ENCODE results near the gene FARS2.

Gene FARS2

DNA sequence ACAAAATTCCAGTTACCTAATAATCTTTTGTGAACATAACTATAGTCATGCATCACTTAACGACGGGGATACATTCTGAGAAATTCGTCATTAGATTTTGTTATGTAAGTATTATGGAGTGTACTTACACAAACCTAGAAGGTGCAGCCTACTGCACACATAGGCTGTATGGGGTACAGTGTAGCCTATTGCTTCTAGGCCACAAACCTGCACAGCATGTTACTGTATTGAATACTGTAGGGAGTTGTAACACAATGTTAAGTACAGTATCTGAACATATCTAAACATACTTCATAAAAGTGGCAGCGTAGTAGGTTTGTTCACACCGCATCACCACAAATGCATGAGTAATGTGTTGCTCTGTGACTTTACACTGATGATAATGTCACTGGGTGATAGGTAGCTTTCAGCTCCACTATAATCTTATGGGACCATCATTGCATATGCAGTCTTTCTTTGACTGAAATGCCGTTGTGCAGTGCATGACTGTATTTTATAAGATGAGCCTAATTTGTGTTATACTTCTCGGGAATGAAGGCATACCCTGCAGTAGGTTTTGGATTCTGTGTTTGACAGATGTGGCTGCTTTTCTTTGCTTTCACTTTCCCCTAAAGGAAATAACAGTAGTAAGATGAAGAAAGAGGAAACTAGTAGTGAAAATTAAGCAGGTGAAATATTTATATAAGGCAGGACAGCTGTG lies 365.6 kb downstream of the FARS2 start:
- Histone ChIP-seq H3K4me3 (replicated peaks; ENCODE audit: low read depth, low read length) (no peak overlapping the region), H3K36me3 (ENCODE audit: control insufficient read depth, insufficient read depth, low read length) (no peaks in the 10 kb centered on the region), H3K27me3 (replicated peaks; ENCODE audit: control insufficient read depth, insufficient read depth, low read length) (no peaks in the 10 kb centered on the region)
- DNase-seq (ENCODE audit: extremely low read depth, insufficient read length) = no peak
- TF ChIP-seq, protein P1, sequence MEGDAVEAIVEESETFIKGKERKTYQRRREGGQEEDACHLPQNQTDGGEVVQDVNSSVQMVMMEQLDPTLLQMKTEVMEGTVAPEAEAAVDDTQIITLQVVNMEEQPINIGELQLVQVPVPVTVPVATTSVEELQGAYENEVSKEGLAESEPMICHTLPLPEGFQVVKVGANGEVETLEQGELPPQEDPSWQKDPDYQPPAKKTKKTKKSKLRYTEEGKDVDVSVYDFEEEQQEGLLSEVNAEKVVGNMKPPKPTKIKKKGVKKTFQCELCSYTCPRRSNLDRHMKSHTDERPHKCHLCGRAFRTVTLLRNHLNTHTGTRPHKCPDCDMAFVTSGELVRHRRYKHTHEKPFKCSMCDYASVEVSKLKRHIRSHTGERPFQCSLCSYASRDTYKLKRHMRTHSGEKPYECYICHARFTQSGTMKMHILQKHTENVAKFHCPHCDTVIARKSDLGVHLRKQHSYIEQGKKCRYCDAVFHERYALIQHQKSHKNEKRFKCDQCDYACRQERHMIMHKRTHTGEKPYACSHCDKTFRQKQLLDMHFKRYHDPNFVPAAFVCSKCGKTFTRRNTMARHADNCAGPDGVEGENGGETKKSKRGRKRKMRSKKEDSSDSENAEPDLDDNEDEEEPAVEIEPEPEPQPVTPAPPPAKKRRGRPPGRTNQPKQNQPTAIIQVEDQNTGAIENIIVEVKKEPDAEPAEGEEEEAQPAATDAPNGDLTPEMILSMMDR (IDR thresholded peaks at IDR 0.05; ENCODE audit: insufficient read depth, low read length, poor library complexity, severe bottlenecking) = no peak

DNA sequence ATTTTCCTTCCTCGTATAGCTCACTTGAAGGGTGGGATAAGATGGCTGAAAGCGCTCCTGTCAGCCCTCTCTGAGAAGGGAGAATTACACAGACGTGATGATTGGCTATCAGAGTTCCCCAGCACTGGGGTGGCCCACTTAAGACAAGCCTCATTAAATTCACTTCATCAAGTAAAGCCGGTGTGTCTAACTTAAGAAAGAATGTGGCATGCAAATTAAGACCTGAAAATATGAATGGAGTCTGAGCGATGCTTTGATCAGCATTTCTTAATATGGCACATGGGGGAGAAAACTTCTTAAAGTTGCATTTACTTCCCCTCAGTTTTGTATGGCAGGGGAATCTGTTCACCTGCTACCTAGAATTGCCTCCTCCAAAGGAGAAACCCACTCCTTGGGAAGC lies 369.3 kb downstream of the FARS2 start:
- TF ChIP-seq, protein P1 (IDR thresholded peaks at IDR 0.05; ENCODE audit: insufficient read depth, low read length, poor library complexity, severe bottlenecking) = no peak
- Histone ChIP-seq H3K4me3 (replicated peaks; ENCODE audit: low read depth, low read length) (no peak overlapping the region), H3K27me3 (replicated peaks; ENCODE audit: control insufficient read depth, insufficient read depth, low read length) (no peaks in the 10 kb centered on the region), H3K36me3 (ENCODE audit: control insufficient read depth, insufficient read depth, low read length) (no peaks in the 10 kb centered on the region)
- no peak for DNase-seq (ENCODE audit: extremely low read depth, insufficient read length)

DNA sequence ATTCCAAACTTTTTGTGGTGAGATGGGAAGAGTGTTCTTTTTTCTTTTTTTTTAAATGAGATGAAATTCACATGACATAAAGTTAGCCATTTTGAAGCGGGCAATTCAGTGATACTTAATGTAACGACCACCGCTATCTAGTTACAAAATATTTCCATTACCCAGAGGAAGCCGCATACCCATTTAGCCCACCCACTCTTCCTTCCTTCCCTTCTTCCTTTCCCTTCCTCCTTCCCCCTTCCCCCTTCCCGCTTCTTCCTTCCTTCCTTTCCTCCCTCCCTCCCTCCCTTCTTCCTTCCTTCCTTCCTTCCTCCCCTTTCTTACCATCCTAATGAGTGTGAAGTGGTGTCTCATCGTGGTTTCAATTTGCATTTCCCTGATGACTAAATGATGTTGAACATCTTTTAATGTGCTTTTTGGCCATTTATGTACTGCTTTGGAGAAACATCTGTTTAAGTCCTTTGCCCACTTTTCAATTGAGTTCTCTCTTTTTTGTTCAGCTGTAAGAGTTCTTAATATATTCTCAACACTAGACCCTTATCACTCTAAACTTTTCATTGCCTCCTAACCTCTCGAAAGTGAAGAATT lies 371.1 kb downstream of the FARS2 start:
- no peak overlapping the region for H3K4me3 ChIP-seq (replicated peaks; ENCODE audit: low read depth, low read length)
- TF ChIP-seq, protein P1 (IDR thresholded peaks at IDR 0.05; ENCODE audit: insufficient read depth, low read length, poor library complexity, severe bottlenecking) = no peak
- H3K36me3 ChIP-seq (ENCODE audit: control insufficient read depth, insufficient read depth, low read length) = no peaks in the 10 kb centered on the region; the same call in 1 of the 2 replicates
- no peaks in the 10 kb centered on the region for H3K27me3 ChIP-seq (replicated peaks; ENCODE audit: control insufficient read depth, insufficient read depth, low read length)
- no peak for DNase-seq (ENCODE audit: extremely low read depth, insufficient read length)

DNA sequence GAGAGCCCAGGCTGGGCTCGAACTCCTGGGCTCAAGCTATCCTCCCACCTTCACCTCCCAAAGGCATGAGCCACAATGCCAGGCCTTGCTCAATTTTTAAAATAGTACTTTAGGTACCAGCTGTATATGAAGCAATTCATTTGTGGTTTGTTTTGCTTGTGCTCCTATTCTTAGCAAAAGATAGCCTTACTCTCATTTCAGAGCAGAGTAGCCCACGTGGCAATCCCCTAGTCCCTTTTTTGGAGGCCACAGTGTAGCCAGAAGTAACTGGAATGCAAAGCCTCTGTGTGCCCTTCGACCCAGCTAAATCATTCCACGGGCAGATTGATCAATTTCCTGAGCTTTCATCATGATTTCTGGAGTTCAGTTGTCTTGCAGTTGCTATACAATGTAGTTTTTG lies 373.2 kb downstream of the FARS2 start:
- no peak for DNase-seq (ENCODE audit: extremely low read depth, insufficient read length)
- Histone ChIP-seq H3K4me3 (replicated peaks; ENCODE audit: low read depth, low read length) (no peak overlapping the region), H3K36me3 (ENCODE audit: control insufficient read depth, insufficient read depth, low read length) (no peaks in the 10 kb centered on the region; the same call in 1 of the 2 replicates), H3K27me3 (replicated peaks; ENCODE audit: control insufficient read depth, insufficient read depth, low read length) (no peaks in the 10 kb centered on the region)
- TF ChIP-seq, protein P1 (IDR thresholded peaks at IDR 0.05; ENCODE audit: insufficient read depth, low read length, poor library complexity, severe bottlenecking) = no peak

DNA sequence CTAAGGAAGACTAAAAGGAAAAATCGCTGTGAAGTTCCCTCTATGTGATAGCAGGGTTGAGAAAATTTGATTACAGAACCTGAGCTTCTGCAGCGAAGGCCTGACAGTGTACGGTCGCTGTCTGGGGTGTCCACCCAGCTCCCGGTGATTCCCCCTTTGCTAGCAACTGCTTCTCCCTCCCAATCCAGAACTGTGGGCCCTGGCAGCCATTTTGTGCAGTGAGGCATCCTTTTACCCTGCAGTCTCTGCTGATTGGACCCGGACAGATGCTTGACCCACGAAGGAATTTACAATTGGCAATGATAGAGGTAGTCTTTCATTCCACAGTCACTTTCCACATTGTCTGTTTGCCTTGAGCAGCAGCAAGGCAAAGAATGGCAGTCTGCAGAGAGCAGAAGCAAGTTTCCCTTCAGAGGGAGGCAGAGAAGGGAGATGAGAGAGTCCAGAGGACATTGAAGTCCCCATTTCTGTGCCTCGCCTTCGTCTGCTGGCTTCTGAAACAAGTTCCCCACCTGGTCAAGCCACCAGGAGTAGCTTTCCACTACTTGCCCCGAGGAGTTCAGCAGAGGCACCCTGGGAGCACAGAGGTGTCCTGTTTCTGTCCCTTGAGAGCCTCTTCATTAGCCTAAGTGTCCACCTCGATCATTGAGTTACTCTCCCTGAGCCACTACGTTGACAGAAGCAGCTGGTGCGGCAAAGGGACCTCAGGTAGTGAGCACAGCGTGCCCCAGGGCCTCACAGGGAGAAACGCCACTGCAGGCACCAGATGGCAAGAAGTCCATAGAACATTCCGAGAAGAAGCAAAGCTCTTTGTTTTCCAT lies 375.1 kb downstream of the FARS2 start:
- TF ChIP-seq, protein P1 (IDR thresholded peaks at IDR 0.05; ENCODE audit: insufficient read depth, low read length, poor library complexity, severe bottlenecking) = no peak
- no peak for DNase-seq (ENCODE audit: extremely low read depth, insufficient read length)

More for the DNA sequence above, 375.1 kb downstream of the FARS2 start:
- Histone ChIP-seq H3K27me3 (replicated peaks; ENCODE audit: control insufficient read depth, insufficient read depth, low read length) (no peaks in the 10 kb centered on the region), H3K36me3 (ENCODE audit: control insufficient read depth, insufficient read depth, low read length) (no peaks in the 10 kb centered on the region; the same call in 1 of the 2 replicates), H3K4me3 (replicated peaks; ENCODE audit: low read depth, low read length) (no peak overlapping the region)
